Frontal cortex (tissue), 4 donors: ENCODE results near the gene LRFN2. TPM values are rescaled to one million over a fixed set of nuclear protein-coding genes. Genes with fewer than 3 reads are reported as not detected.

Experiments used
- DNase-seq, 2 donors: peaks; one replicate each; pipeline ENCODE4 v3.0.0; 2012; ENCODE audit warnings: low spot score in 2 of 2
- FAIRE-seq: peaks from 2 replicates; lab custom pipeline; 2012; peaks lifted over from hg19 to GRCh38; lab: Jason Lieb, UNC
- total RNA-seq: library from RNA; depleted of rRNA; stranded (reverse); fragments of >200 nt; gene quantifications from one replicate; pipeline ENCODE4 v1.2.3, GENCODE V29; 2014
- donor health status: control.
- donor health status: control.
- donor health status: control.

Gene LRFN2
- total RNA-seq, result 24.1 TPM

DNA sequence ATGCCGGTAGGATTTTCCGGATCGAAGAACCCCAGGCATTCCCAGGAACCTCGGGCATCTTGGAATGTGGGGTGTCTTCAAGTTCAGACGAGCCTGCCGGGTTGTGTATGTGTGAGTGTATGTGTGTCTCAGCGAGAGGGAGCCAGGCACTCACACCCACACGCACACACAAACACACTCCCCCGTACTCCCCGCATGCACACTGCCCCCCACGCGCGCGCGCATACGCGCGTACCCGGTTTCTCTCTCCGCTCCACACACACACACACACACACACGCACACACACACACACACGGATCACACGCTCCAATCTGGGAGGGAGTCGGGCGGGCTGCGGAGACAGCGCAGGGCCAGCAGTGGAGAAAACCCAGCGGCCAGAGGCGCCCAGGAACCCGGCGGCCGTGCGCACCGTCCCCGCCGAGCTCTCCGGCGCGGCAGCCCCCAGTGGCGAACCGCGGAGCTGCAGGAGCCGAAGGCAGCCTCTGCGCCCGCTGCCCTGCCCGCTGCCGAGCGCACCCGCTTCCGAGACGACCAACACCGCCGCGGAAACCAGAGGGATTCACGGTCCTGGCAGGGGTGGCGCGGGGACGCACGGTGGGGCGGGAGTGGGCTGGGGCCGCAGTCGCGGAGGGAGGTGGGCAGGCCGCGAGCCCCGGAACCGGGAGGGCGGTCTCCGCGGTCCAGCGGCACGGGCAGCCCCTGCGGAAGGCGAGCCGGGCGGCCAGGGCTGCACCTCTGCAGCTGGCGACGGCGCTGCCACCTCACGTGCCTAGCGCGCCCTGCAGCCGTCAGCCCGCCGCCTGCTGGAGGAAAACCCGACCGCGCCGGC is at the start of gene LRFN2:
Gene LRFN2, minus strand, starts transcription at position 125 of the 830 bp plus-strand sequence.
- DNase-seq, result peak; percentile 64 to 70
- no peak for FAIRE-seq

DNA sequence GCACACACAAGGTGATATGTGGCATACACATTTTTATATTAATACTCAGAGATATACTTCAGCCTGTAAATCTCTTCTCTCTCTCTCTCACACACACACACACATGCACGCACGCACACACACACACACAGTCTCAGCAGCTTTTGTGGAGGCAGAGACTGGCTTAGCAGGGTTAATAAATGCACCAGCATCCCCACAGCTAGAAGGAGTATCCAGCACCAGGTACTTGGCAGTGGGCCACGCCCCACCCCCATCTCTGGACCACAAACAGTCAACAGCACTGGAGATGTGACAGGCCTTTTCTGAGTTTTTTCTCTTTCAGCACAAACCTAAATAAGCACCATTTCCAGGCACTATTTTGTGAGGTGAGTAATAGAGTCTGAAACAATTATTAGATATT is 47.3 kb upstream of the LRFN2 start:
- DNase-seq, result no peak
- no peak for FAIRE-seq

DNA sequence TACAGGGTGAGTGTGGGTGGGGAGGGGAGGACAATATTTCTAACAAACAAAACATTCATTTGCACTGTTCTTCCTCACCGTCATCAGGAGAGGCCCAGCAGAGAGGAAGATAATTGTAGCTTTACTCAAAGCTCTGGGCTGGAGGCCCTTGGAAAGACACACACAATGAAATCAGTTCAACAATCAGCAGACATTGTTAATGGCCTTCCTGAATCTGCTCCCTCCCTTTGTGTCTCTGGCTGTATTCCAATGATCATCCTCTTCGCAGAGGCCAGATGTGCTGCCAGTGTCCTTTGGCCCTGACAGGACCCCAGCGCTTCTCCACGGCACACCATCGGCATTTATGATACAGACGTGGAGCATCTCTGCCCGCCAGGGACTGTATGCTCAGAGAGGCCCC is 44.6 kb upstream of the LRFN2 start:
- FAIRE-seq (no peak), DNase-seq (peak in 1 of 2 donors; percentile 5)

DNA sequence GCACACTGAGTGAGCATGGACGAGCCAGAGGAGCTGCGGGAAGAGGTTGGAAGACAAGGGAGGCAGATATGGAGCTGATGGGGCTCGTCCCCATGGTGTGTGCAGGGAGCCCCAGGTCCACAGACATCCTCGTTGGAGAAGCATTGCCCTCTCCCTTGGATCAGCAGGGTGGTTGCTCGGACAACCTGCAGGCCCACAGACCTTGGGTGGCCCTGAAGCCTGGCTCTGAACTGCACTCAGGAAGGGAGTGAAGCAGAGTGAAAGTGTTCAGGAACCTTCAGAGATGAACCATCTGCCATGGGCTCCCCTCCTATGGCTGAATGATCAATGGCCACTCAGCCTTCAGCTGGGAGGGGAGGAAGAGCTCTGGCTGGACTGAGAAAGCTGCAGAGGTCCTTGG is 43.3 kb upstream of the LRFN2 start:
- DNase-seq (no peak), FAIRE-seq (no peak)

DNA sequence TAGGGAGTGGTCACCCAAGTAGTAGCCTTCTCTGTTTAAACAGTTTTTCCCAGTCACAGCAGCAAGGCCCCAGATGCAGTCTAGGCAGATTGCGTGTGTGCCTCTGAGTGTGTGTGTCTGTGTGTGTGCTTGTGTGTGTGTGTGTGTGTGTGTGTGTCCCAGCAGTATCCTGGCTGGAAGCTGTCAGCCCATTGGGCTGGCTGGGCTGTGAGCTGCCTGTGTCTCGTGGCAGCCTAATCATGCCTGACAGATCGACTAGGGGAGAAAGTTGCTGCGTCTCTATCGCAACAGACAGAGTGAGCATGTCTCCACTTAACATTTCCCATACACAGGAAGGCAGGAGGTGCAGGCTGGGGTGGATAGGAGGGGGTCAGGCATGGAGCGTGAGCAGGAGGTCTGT is 42.9 kb upstream of the LRFN2 start:
- FAIRE-seq, result no peak
- DNase-seq, result no peak

DNA sequence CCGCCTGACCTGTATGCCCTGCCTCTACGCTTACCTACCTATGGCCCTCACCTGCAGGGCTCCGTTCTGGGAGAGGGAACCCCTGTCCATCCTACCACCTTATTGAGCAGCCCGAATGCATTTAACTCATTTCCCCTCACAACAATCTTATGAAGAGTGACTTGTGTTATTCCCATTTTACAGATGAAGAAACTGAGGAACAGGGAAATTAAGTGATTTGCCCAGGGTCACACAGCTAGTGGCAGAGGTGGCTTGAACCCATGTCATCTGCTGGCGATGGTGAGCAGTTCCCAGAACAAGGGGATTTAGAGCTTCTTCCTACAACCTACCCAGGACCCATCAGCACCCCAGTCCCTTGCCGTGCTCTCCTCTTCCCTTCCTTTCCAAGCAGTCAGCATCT is 42.3 kb upstream of the LRFN2 start:
- no peak for DNase-seq
- no peak for FAIRE-seq

DNA sequence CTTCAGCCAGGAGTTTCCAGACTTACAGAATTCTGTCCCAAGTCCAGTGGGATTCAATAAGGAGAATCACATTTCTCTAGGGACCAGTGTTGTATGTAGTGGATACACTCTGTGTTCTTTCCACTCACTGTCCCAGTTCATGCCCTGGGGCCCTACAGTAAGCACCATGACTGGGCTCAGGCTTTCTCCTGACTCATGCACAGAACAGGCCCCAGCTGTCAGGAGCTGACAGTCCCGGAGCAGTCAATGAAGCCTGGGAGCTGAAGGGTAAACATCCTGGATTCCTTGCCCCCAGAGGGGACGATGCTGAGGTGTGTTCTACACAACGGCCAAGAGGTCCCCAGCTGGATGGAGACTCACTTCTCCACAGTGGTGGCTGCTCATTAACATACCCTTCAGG is 40.2 kb upstream of the LRFN2 start:
- FAIRE-seq, result no peak

DNA sequence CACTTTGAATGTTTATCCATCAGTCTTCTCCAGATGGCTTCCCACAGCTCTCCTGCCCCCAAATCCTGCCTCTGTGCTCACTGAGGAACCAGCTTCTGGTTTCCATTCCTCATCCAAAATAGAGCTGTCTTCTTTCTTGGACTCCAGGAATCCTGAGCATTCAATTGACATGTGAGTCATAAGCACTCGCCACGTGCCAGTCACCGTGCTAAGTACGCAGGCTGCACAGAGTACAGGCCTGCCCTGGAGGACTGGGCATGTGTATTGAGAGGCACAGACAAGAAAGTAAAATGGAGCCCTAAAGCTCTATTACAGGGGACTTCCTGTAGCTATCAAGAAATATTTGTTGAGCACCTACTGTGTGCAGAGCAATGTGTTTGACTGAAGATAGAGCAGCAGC is 39.7 kb upstream of the LRFN2 start:
- no peak for FAIRE-seq
- DNase-seq, result no peak

More for the DNA sequence above, 40.2 kb upstream of the LRFN2 start:
- no peak for DNase-seq

DNA sequence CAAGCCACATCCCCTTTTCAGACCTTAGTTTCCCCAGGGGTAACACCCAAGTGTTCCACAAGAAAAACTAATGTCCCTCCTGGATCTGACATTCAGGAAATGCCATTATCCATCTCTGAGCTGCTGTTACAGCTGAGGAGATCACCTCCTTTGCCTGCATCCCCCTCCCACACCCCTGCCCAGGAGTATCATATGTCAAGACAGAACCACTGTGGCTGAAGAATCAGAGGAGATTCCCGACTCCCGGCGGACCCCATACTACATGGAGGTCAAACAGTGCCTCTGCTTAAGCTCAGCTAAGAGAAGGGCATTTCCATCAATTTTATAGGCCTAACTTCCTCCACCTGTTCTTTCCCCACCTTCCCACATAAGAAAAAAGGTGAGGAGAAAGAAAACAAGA is 36.8 kb upstream of the LRFN2 start:
- FAIRE-seq, result no peak
- no peak for DNase-seq

DNA sequence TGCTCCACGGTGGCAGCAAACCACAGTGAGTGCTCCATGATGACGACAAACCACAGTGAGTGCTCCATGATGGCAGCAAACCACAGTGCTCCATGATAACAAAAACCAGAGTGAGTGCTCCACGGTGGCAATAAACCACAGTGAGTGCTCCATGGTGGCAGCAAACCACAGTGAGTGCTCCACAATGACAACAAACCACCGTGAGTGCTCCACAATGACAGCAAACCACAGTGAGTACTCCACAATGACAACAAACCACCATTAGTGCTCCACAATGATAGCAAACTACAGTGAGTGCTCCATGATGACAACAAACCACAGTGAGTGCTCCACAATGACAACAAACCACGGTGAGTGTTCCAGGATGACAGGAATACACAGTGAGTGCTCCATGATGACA is 36.0 kb upstream of the LRFN2 start:
- no peak for DNase-seq
- FAIRE-seq, result no peak

DNA sequence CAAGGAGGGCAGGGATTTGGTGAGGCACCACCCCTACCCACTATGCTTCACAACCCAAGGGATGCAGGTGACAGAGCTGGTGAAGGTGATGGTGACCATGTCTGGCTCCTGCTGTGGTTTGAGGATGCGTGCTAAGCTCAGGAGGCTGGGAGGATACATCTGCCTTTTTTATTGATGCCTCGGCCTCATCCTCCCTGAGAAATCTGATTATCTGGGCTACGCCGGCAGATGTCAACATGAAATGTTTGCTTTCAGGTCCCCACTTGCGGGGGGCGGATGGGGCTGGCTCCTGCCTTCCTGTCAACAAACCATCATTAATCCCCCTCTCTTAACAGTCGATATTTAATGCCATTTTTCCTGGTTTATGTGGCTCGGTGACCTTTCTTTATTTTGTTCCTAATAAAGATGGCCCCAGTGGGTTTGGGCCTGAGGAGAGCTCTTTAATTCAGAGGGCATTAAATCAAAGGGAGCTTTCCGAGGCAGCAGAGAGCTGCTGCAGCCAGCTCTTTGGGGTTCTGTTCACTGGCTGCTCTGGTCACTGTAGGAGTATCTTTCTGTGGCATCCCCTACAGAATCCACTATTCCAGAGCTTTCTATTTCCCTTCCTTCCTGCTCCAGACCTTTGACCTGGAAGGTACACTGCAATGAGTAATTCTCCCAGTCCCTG is 33.5 kb upstream of the LRFN2 start:
- DNase-seq (no peak), FAIRE-seq (no peak)

DNA sequence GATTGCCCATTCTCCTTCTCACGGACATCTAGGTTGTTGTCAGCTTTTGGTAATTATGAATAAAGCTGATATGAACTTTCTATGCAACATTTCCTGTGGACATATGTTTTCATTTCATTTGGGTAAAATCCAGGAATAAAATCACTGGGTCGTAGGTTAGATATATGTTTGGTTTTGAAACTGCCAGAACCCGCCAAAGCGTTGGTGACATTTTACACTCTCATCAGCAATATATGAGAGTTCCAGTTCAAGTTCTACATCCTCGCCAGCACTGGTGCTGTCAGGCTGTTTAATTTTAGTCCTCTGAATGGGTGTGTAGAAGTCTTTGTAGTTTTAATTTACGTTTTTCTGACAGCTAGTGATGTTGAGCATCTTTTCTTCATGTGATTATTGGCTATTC is 27.5 kb upstream of the LRFN2 start:
- FAIRE-seq, result no peak
- DNase-seq, result no peak

DNA sequence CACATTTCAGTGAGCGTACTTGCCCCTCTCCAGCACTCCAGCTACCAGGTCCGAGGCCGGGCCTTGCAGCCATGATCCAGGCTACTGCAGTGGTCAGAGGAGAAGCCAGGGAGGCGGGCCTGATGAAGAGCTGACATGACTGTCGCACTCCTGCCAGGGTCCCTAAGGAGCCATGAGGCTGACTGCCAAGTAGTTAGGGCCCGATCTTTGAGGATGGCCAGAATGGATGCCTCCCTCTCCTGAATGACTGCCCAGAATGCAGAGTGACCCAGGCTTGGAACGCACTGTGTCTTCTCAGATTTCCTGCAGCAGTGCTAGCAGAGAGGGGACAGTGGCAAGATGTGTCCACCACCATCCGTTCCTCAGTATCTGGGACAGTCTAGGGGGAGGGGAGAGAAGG is 24.7 kb upstream of the LRFN2 start:
- FAIRE-seq, result no peak

DNA sequence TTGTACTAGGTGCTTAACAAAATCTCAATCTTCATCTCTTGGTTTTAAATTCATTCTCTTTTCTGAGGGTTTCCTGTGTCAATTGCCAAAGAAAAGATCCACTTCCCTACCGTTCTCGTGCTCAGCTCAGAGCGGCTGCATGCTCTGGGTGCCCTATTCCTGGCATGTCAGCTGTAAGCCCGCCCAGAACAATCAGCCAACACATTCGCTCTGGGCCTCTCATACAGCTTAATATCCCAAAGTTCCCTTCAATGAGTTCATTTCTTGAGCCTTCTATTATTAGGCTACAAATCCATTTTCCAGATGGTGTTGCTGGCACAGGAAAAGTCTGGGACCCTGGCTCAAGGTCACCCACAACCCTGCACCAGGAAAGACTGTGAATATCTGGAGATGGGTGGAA is 24.3 kb upstream of the LRFN2 start:
- no peak for FAIRE-seq
- DNase-seq, result no peak

More for the DNA sequence above, 24.7 kb upstream of the LRFN2 start:
- DNase-seq, result no peak

DNA sequence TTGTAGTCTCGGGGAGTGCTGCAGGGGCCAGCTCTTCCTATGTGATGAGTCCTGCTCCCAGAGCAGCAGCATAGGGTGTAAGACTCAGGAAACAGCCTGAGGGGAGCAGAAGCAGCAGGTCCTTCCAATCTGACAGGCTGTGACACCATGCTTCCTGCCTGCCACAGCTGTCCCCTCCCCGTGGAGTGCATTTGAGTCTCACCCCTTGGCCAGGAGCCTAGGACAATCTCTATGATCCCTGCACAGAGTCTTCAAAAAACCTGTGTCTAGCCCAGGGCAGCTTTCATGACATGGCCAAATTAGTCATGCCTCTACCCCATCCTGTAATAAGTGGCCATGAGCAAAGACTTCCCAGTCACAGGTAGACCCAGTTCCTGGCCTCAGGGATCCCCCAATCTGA is 23.1 kb upstream of the LRFN2 start:
- DNase-seq, result no peak
- no peak for FAIRE-seq

DNA sequence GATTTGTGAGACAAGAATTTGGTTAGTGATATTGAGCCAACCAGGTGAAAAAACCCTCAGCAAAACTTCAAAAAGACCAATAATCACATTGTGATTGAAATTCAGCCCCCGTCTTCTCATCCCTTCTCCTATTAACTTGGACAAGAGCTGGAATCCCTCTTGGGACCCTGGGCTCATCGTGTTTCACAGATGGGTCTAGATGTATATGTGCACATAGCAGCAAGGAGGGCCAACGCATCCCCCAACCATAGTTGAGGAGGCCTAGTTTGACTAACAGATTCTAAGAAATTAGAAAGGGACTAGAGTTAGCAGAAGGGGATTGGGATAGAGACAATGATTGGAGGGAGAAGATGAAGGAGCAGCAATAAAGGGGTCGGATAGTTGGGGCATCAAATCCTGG is 19.8 kb upstream of the LRFN2 start:
- no peak for DNase-seq
- no peak for FAIRE-seq

DNA sequence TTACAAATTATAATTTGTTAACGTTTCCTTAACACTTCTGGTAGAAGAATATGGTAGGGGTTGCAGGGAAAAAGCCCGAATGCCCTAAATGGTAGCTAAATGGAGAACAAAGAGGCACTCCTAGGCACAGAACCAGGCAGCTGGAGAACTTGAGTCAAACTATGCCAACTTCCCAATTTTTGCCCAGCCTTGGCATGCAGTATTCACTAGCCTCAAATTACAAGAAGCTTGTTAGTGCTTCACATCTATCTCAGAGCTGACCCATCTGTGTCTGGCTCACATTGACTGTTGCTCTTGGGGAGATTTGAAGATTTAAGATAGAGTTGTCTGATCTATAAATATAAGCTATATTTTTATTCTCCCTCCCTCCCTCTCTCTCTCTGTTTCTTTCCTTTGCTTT is 19.4 kb upstream of the LRFN2 start:
- no peak for FAIRE-seq
- no peak for DNase-seq

DNA sequence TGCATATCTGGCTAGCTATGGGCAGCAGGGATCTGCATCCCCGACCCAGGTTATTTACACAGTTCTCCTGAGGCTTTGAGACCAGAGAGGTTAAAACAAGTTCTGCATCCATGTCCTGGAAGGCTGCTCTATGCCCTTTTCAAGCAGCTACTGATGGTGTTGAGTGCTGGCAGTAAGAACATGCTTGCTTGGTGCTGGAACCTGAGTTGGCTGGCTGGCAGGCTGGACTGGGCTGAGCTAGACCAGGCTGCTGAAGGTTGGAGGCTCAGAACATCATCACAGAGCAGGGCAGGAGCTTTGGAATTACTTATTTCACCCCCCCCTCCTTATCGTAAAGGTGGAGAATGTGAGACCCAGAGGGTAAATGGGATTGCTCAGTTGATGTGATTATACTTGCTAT is 16.9 kb upstream of the LRFN2 start:
- FAIRE-seq, result no peak
- no peak for DNase-seq

DNA sequence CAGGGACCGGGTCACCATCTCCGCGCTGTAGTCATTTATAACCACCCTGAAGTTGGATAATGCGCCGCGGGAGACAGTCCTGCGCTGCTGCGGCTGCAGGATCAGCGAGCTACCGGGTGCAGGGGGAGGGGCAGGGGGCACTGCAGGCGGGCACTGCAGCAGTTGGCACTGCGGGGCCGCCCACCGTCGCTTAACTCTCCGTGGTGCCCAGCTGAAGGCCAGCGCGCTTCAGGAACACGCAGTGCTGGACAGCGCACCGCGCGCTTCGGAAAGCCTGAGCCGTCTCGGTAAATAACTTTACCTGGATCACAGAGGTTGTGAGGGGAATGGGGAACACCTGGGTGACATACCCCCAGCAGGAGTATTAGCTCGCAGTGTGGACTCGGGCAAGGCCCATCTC is 12.4 kb upstream of the LRFN2 start:
- DNase-seq (no peak), FAIRE-seq (no peak)

DNA sequence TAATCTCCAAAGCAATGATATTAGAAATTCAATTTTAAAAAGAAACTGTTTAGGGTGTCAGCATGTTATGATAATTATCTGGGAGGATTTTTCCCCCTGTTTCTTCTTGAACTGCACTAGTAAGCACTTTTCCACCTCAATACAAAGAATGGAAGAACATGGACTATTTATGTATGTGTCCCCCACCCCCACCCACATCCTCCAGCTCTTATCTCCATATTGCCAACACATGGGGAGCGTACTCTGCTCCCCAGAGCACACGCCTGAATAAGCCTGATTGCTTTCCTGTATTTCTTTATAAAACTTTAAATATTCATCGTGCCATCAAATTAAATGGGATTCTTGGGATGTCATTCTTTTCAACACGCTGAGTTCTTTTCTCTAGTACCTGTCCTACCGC is 11.4 kb upstream of the LRFN2 start:
- DNase-seq, result no peak
- FAIRE-seq, result no peak

DNA sequence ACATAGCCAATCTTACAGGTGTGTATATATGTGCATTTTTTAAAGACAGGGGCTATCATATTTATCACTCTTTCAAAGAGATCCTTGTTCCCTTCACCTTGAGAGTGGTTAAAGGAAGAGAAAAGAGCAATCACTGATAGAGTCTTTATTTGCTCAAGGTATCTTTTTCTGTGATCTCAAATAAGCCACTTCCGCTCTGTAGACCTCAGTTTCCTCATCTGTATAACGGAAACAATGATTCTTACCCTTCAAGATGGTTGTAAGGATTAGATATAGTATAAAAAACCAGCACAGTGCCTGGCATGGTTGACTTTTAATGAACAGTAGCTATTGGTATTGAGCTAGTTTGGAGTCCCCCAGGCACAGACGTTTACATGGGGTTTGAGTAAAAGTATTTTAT is 10.1 kb upstream of the LRFN2 start:
- no peak for DNase-seq

DNA sequence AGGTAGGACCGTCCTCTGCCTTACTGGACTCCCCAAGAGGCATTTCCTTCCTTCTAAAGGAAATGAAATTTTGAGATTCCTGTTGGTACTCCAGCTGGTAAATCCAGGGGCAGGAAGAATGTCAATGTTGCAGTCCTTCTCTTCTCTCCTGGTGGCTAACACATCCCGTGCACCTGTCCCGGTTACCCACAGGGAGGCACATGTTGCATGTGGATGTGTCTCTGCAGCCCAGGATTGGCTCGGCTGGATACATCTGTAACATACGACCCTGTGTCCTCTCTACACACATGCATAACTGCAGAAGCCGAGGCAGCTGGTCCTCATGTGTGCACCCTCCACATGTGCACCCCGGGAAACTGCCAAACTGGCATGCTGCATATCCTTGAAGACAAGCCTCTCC is 1.3 kb upstream of the LRFN2 start:
- DNase-seq (no peak), FAIRE-seq (no peak)

More for the DNA sequence above, 10.1 kb upstream of the LRFN2 start:
- FAIRE-seq, result no peak
